ENCODE measurements around the gene ANXA2R. TPM values are rescaled to one million over a fixed set of nuclear protein-coding genes. Genes with fewer than 3 reads are reported as not detected.

Gene ANXA2R
- total RNA-seq, 1 experiment from 2014 or later, result 3.1 TPM

- peak; percentile 79 to 83 for DNase-seq
- TF ChIP-seq CTCF (IDR thresholded peaks at IDR 0.05; ENCODE audit: insufficient read depth in 1 of 2, low read depth in 1 of 2, low read length in 1 of 2, severe bottlenecking in 1 of 2, unreplicated experiment in 1 of 2), result peak; percentile 47 to 73
- intact Hi-C loops (cut with micrococcal nuclease; ENCODE audit: unreplicated experiment), result loop anchor here (1.0 to 10.0 kb wide), 5 partner anchors 20 to 205 kb away; partner anchors contain the start of genes ANXA2R and SELENOP
- Histone ChIP-seq H3K4me3 (ENCODE audit: low read depth, low read length) (peak overlapping the region; percentile 74), H3K27me3 (replicated peaks; ENCODE audit: control insufficient read depth, insufficient read depth, low read length) (no peaks in the 10 kb centered on the region), H3K9me3 (no peaks in the 10 kb centered on the region), H3K4me1 (no peaks in the 10 kb centered on the region), H3K36me3 (ENCODE audit: control insufficient read depth, insufficient read depth, low read length) (no peaks in the 10 kb centered on the region)
- peaks cover 22% of the 10 kb centered on the region for H3K36me3 Mint-ChIP-seq (ENCODE audit: insufficient read depth, unreplicated experiment)
- H3K4me1 Mint-ChIP-seq (ENCODE audit: low read depth, unreplicated experiment), result peaks cover 15% of the 10 kb centered on the region
- no peaks in the 10 kb centered on the region for H3K27me3 Mint-ChIP-seq (ENCODE audit: insufficient read depth, unreplicated experiment)
- H3K9me3 Mint-ChIP-seq (ENCODE audit: unreplicated experiment), result no peaks in the 10 kb centered on the region
- CTCF ChIA-PET, result interaction anchor here (0.5 to 2.3 kb wide), 19 partner anchors 10 to 1302 kb away, joined by 3 to 23 read pairs (median 5); partner anchors contain the start of gene TMEM267
- H3K4me3 Mint-ChIP-seq (ENCODE audit: unreplicated experiment), result peak overlapping the region; percentile 95
- H3K27ac Mint-ChIP-seq (ENCODE audit: unreplicated experiment), result peak overlapping the region; percentile 89
- POLR2A ChIA-PET, result interaction anchor here (0.5 to 1.5 kb wide), 13 partner anchors 11 to 1116 kb away, joined by 3 to 9 read pairs (median 4); partner anchors contain the start of genes RIMOC1 and ZNF131
- BruUV-seq (replicated peaks), result no TSS peak
These were observed 20.3 kb downstream of the ANXA2R start for GRCh38 chr5:43019614-43020398.

GRCh38 chr5:43019291-43019613 is 20.9 kb downstream of the ANXA2R start:
- POLR2A ChIA-PET, result interaction anchor here (0.6 to 1.5 kb wide), 6 partner anchors 11 to 111 kb away, joined by 3 to 8 read pairs (median 4); no protein-coding TSS in a partner anchor
- no peaks in the 10 kb centered on the region for H3K9me3 ChIP-seq
- BruUV-seq (replicated peaks), result no TSS peak
- H3K4me1 Mint-ChIP-seq (ENCODE audit: low read depth, unreplicated experiment), result peaks cover 15% of the 10 kb centered on the region
- H3K36me3 ChIP-seq (ENCODE audit: control insufficient read depth, insufficient read depth, low read length), result no peaks in the 10 kb centered on the region
- peaks cover 22% of the 10 kb centered on the region for H3K36me3 Mint-ChIP-seq (ENCODE audit: insufficient read depth, unreplicated experiment)
- no peaks in the 10 kb centered on the region for H3K27me3 ChIP-seq (replicated peaks; ENCODE audit: control insufficient read depth, insufficient read depth, low read length)
- H3K4me3 Mint-ChIP-seq (ENCODE audit: unreplicated experiment), result peak overlapping the region; percentile 95
- no peaks in the 10 kb centered on the region for H3K4me1 ChIP-seq
- H3K4me3 ChIP-seq (ENCODE audit: low read depth, low read length), result peak overlapping the region; percentile 74
- H3K9me3 Mint-ChIP-seq (ENCODE audit: unreplicated experiment), result no peaks in the 10 kb centered on the region
- H3K27ac Mint-ChIP-seq (ENCODE audit: unreplicated experiment), result peak overlapping the region; percentile 89
- intact Hi-C loops (cut with micrococcal nuclease; ENCODE audit: unreplicated experiment), result loop anchor here (2.0 to 10.0 kb wide), 2 partner anchors 110 to 204 kb away; partner anchors contain the start of gene SELENOP
- no peak for DNase-seq
- TF ChIP-seq CTCF (IDR thresholded peaks at IDR 0.05; ENCODE audit: insufficient read depth in 1 of 2, low read depth in 1 of 2, low read length in 1 of 2, severe bottlenecking in 1 of 2, unreplicated experiment in 1 of 2), result no peak
- CTCF ChIA-PET, result interaction anchor here (0.6 to 2.3 kb wide), 11 partner anchors 11 to 1302 kb away, joined by 3 to 23 read pairs (median 6); no protein-coding TSS in a partner anchor
- H3K27me3 Mint-ChIP-seq (ENCODE audit: insufficient read depth, unreplicated experiment), result no peaks in the 10 kb centered on the region

GRCh38 chr5:43017428-43017815 is 22.7 kb downstream of the ANXA2R start:
- Histone ChIP-seq H3K9me3 (no peaks in the 10 kb centered on the region), H3K36me3 (ENCODE audit: control insufficient read depth, insufficient read depth, low read length) (no peaks in the 10 kb centered on the region), H3K27me3 (replicated peaks; ENCODE audit: control insufficient read depth, insufficient read depth, low read length) (no peaks in the 10 kb centered on the region), H3K4me1 (no peaks in the 10 kb centered on the region), H3K4me3 (ENCODE audit: low read depth, low read length) (peak overlapping the region; percentile 74)
- Mint-ChIP-seq H3K4me1 (ENCODE audit: low read depth, unreplicated experiment) (peaks cover 15% of the 10 kb centered on the region), H3K27ac (ENCODE audit: unreplicated experiment) (peak overlapping the region; percentile 89), H3K27me3 (ENCODE audit: insufficient read depth, unreplicated experiment) (no peaks in the 10 kb centered on the region), H3K9me3 (ENCODE audit: unreplicated experiment) (no peaks in the 10 kb centered on the region), H3K4me3 (ENCODE audit: unreplicated experiment) (peak overlapping the region; percentile 95), H3K36me3 (ENCODE audit: insufficient read depth, unreplicated experiment) (peaks cover 22% of the 10 kb centered on the region)
- DNase-seq, result peak in 1 of 2 experiments; percentile 42
- no peak for TF ChIP-seq CTCF (IDR thresholded peaks at IDR 0.05; ENCODE audit: insufficient read depth in 1 of 2, low read depth in 1 of 2, low read length in 1 of 2, severe bottlenecking in 1 of 2, unreplicated experiment in 1 of 2)
- intact Hi-C loops (cut with micrococcal nuclease; ENCODE audit: unreplicated experiment), result loop anchor here (1.0 to 10.0 kb wide), 2 partner anchors 9 to 203 kb away; partner anchors contain the start of gene SELENOP
- TSS peak; percentile 54 for BruUV-seq (replicated peaks)
- ChIA-PET CTCF (interaction anchor here (1.0 to 2.7 kb wide), 2 partner anchors 24 to 109 kb away, joined by 3 to 14 read pairs; no protein-coding TSS in a partner anchor), POLR2A (interaction anchor here (0.5 to 1.0 kb wide), 2 partner anchors 9 to 104 kb away, joined by 3 to 6 read pairs; no protein-coding TSS in a partner anchor)
